Transverse colon (tissue), 3 donors: ENCODE measurements around the gene MED10.

Source experiments
- POLR2A ChIP-seq: fragments of 450-650 bp; IDR thresholded peaks from one replicate; pipeline ENCODE4 v1.6.1; 2016; ENCODE audit warnings: antibody characterized with exemption, mild to moderate bottlenecking, moderate library complexity
- POLR2AphosphoS5 ChIP-seq, 3 donors: sonication (generic); formaldehyde crosslinking; IDR thresholded peaks; one replicate each; pipeline ENCODE4 v1.6.1; 2016; ENCODE audit warnings: antibody characterized with exemption in 3 of 3

GRCh38 chr5:6384856-6385255, 6.5 kb upstream of the MED10 start:
- TF ChIP-seq POLR2AphosphoS5 (IDR thresholded peaks at IDR 0.05) (no peak), POLR2A (no peak)
